Fibroblast of lung (primary cell): ENCODE measurements around the gene PUM2. TPM values are rescaled to one million over a fixed set of nuclear protein-coding genes. Genes with fewer than 3 reads are reported as not detected.

ENCODE experiments used
- DNase-seq, 2 donors: peaks; one replicate each; pipeline versions ENCODE4 v3.0.0 to v3.0.0-alpha.2; 2010; ENCODE audit warnings: low read depth in 2 of 2
- H2AFZ ChIP-seq: 2 replicates; pipeline ENCODE4 v1.5.1; 2012; ENCODE audit warnings: low read length, control low read depth, inconsistent platforms
- H3K27ac ChIP-seq: 2 replicates; pipeline ENCODE4 v1.5.1; 2011; ENCODE audit warnings: low read length, control low read depth; ENCODE audit not compliant: insufficient read depth
- H3K27me3 ChIP-seq: 2 replicates; pipeline ENCODE4 v1.5.1; 2011; ENCODE audit warnings: mild to moderate bottlenecking, low read length; ENCODE audit not compliant: control insufficient read depth, insufficient read depth
- H3K36me3 ChIP-seq: 2 replicates; pipeline ENCODE4 v1.5.1; 2011; ENCODE audit warnings: low read length; ENCODE audit not compliant: control insufficient read depth, insufficient read depth
- H3K4me1 ChIP-seq: 2 replicates; pipeline ENCODE4 v1.5.1; 2011; ENCODE audit warnings: low read length; ENCODE audit not compliant: control insufficient read depth, insufficient read depth; ENCODE audit errors: extremely low read depth
- H3K4me2 ChIP-seq: 2 replicates; pipeline ENCODE4 v1.5.1; 2011; ENCODE audit warnings: low read length, control low read depth; ENCODE audit not compliant: insufficient read depth; ENCODE audit errors: extremely low read depth
- H3K4me3 ChIP-seq, 4 experiments: fragments of 200-600 bp in 1 of 4; sonication (generic) in 1 of 4; replicated peaks in 1 of 4; 2 replicates each; pipeline ENCODE4 v1.5.1; 2011 to 2016; ENCODE audit warnings: low read length in 4 of 4, low read depth in 3 of 4, mild to moderate bottlenecking in 3 of 4, control low read depth in 2 of 4, inconsistent platforms in 1 of 4, mixed read lengths in 1 of 4; ENCODE audit not compliant: insufficient read depth in 1 of 4; ENCODE audit errors: control extremely low read depth in 1 of 4
- H3K79me2 ChIP-seq: 2 replicates; pipeline ENCODE4 v1.5.1; 2012; ENCODE audit warnings: mild to moderate bottlenecking, low read length, inconsistent platforms; ENCODE audit not compliant: control insufficient read depth, insufficient read depth
- H3K9ac ChIP-seq: 2 replicates; pipeline ENCODE4 v1.5.1; 2011; ENCODE audit warnings: mild to moderate bottlenecking, low read length, control low read depth; ENCODE audit not compliant: insufficient read depth
- H3K9me3 ChIP-seq: 2 replicates; pipeline ENCODE4 v1.5.1; 2012; ENCODE audit warnings: low read depth, low read length; ENCODE audit not compliant: control insufficient read depth, insufficient read depth
- H4K20me1 ChIP-seq: 2 replicates; pipeline ENCODE4 v1.5.1; 2011; ENCODE audit warnings: low read length; ENCODE audit not compliant: control insufficient read depth, insufficient read depth; ENCODE audit errors: extremely low read depth
- EZH2 ChIP-seq: IDR thresholded peaks from 2 replicates; pipeline ENCODE4 v1.5.1; 2012; ENCODE audit warnings: low read length, control low read depth, mild to moderate bottlenecking; ENCODE audit errors: missing control alignments
- polyA plus RNA-seq, 2 donors: library from polyadenylated mRNA; depleted of rRNA in 1 of 2; stranded (reverse) in 1 of 2; unstranded in 1 of 2; fragments of >200 nt; gene quantifications; 2 replicates each; pipeline ENCODE4 v1.2.1, GENCODE V29; 2011 to 2012; ENCODE audit warnings: missing spikeins in 1 of 2
- total RNA-seq: library from RNA; depleted of rRNA; stranded (reverse); fragments of >200 nt; gene quantifications from 2 replicates; pipeline ENCODE4 v1.2.1, GENCODE V29; 2014
- TF ChIP-seq, protein P1 (sequence below), 2 donors: IDR thresholded peaks in 1 of 2; conservative IDR thresholded peaks in 1 of 2; 1 replicate in 1 of 2; 2 replicates in 1 of 2; pipeline ENCODE4 v1.5.1; 2011 to 2012; ENCODE audit warnings: low read length in 2 of 2, control low read depth in 1 of 2, inconsistent platforms in 1 of 2, low read depth in 1 of 2, mild to moderate bottlenecking in 1 of 2

Gene PUM2
- total and polyA plus RNA-seq, 2 donors (not counting 1 experiment from before 2014, with no cell fraction given) = 48.2 to 54.2 TPM

DNA sequence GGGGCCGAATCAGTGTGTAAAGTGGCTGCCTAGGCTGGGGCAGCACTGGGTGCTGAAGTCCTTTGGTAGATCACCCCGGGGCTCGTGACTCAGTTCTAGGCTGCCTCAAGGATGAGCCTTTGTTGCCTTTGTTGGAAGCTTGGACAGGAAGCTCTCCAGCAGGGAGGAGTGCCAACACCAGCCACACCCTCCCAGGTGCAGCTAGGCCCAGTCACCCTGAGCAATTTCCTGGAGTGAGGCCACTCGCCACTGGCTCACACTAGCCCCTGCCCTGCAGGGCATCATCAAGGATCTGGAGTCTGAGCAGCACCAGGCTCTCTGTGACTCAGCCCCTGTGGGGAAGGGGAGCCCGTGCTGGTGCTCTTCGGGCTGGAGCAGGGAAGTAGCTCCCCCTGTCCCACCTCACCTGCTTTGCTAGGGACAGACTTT, 119.0 kb downstream of the PUM2 start:
- TF ChIP-seq, protein P1, sequence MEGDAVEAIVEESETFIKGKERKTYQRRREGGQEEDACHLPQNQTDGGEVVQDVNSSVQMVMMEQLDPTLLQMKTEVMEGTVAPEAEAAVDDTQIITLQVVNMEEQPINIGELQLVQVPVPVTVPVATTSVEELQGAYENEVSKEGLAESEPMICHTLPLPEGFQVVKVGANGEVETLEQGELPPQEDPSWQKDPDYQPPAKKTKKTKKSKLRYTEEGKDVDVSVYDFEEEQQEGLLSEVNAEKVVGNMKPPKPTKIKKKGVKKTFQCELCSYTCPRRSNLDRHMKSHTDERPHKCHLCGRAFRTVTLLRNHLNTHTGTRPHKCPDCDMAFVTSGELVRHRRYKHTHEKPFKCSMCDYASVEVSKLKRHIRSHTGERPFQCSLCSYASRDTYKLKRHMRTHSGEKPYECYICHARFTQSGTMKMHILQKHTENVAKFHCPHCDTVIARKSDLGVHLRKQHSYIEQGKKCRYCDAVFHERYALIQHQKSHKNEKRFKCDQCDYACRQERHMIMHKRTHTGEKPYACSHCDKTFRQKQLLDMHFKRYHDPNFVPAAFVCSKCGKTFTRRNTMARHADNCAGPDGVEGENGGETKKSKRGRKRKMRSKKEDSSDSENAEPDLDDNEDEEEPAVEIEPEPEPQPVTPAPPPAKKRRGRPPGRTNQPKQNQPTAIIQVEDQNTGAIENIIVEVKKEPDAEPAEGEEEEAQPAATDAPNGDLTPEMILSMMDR (conservative IDR thresholded peaks at IDR 0.05 in 1 of 2, IDR thresholded peaks at IDR 0.05 in 1 of 2; ENCODE audit: low read depth in 1 of 2, low read length in 2 of 2) = no peak
- no peak for TF ChIP-seq EZH2
- DNase-seq = peak in 1 of 2 donors; percentile 72
- H3K4me3 ChIP-seq = no peak overlapping the region
- H2AFZ ChIP-seq = no peak overlapping the region
- no peaks in the 10 kb centered on the region for H4K20me1 ChIP-seq
- H3K79me2 ChIP-seq = no peaks in the 10 kb centered on the region
- H3K4me2 ChIP-seq = no peak overlapping the region
- no peaks in the 10 kb centered on the region for H3K36me3 ChIP-seq
- peaks cover 3% of the 10 kb centered on the region for H3K4me1 ChIP-seq
- no peak overlapping the region for H3K27ac ChIP-seq
- H3K9ac ChIP-seq = no peak overlapping the region
- H3K9me3 ChIP-seq = no peaks in the 10 kb centered on the region
- H3K27me3 ChIP-seq = no peaks in the 10 kb centered on the region

DNA sequence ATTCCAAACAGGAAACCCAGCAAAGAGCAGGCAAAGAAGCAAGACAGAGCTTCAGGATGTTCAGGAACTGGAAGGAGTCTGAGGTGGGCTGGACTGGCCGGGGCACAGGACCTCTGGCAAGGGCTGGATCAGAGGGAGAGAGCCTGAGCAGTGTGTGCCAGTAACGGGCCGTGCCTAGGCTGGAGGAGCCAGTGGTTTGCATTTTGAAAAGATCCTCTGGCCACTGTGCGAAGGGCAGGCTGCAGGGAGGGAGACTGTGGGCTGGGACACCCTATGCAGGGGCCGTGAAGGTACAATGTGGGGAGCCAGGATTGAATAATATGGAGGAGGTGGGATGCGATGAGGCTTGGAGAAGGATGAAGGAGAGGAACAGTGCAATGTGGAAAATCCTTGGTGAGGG, 119.5 kb downstream of the PUM2 start:
- H3K27me3 ChIP-seq = no peaks in the 10 kb centered on the region
- H3K4me3 ChIP-seq = no peak overlapping the region
- H3K36me3 ChIP-seq = no peaks in the 10 kb centered on the region
- H4K20me1 ChIP-seq = no peaks in the 10 kb centered on the region
- no peak overlapping the region for H3K27ac ChIP-seq
- no peaks in the 10 kb centered on the region for H3K79me2 ChIP-seq
- H3K9ac ChIP-seq = no peak overlapping the region
- H3K9me3 ChIP-seq = no peaks in the 10 kb centered on the region
- TF ChIP-seq, protein P1 (conservative IDR thresholded peaks at IDR 0.05 in 1 of 2, IDR thresholded peaks at IDR 0.05 in 1 of 2; ENCODE audit: low read depth in 1 of 2, low read length in 2 of 2) = no peak
- TF ChIP-seq EZH2 = no peak
- H3K4me2 ChIP-seq = no peak overlapping the region
- H2AFZ ChIP-seq = no peak overlapping the region
- no peak for DNase-seq
- H3K4me1 ChIP-seq = peaks cover 3% of the 10 kb centered on the region

DNA sequence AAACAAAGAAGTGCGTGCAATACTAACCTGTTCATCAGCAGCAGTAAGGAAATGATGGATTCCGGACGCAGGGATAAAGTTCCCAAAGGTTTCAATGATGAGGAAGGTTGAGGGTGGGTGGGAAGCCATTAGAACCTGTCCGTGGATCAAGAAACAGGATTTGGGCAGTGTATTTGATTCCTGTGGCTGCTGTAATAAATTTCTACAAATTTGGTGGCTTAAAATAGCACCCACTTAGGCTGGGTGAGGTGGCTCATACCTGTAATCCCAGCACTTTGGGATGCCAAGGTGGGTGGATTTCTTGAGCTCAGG, 120.6 kb downstream of the PUM2 start:
- H3K4me3 ChIP-seq = no peak overlapping the region
- H3K79me2 ChIP-seq = no peaks in the 10 kb centered on the region
- H3K27ac ChIP-seq = no peak overlapping the region
- H3K9ac ChIP-seq = no peak overlapping the region
- no peaks in the 10 kb centered on the region for H4K20me1 ChIP-seq
- DNase-seq = no peak
- no peak overlapping the region for H2AFZ ChIP-seq
- H3K27me3 ChIP-seq = no peaks in the 10 kb centered on the region
- peak overlapping the region; percentile 4 for H3K4me2 ChIP-seq
- H3K4me1 ChIP-seq = peaks cover 3% of the 10 kb centered on the region
- no peaks in the 10 kb centered on the region for H3K36me3 ChIP-seq
- no peaks in the 10 kb centered on the region for H3K9me3 ChIP-seq
- no peak for TF ChIP-seq EZH2
- TF ChIP-seq, protein P1 (conservative IDR thresholded peaks at IDR 0.05 in 1 of 2, IDR thresholded peaks at IDR 0.05 in 1 of 2; ENCODE audit: low read depth in 1 of 2, low read length in 2 of 2) = no peak
